Activated CD4-positive, alpha-beta T cell treated with anti-CD3 and anti-CD28 coated beads for 36 hours (primary cell): Measurements from ENCODE around the gene NAMPT. TPM values are rescaled to one million over a fixed set of nuclear protein-coding genes. Genes with fewer than 3 reads are reported as not detected.

Experiments used
- ATAC-seq: fragments of 200-7000 bp; cut with Tn5 transposase; one replicate; pipeline ENCODE4 v1.10.0; 2021; ENCODE audit warnings: mild to moderate bottlenecking, moderate library complexity
- CTCF ChIA-PET: fragments of 350-600 bp; sonication (Branson Sonifier 250); formaldehyde crosslinking; loops from one replicate; lab custom pipeline; 2021; ENCODE audit warnings: antibody characterized with exemption; lab: Charles Lee
- POLR2A ChIA-PET: fragments of 350-600 bp; sonication (Branson Sonifier 250); formaldehyde crosslinking; loops from one replicate; lab custom pipeline; 2021; ENCODE audit warnings: antibody characterized with exemption, inconsistent platforms; lab: Charles Lee
- DNase-seq: peaks from one replicate; pipeline ENCODE4 v3.0.0-alpha.2; 2020
- H3K27ac Mint-ChIP-seq: one replicate; pipeline ENCODE4 v1.8.0; 2021; ENCODE audit warnings: mixed read lengths
- H3K27me3 Mint-ChIP-seq: one replicate; pipeline ENCODE4 v1.8.0; 2021; ENCODE audit warnings: mixed read lengths
- H3K36me3 Mint-ChIP-seq: one replicate; pipeline ENCODE4 v1.8.0; 2021; ENCODE audit warnings: low read depth, mixed read lengths
- H3K4me1 Mint-ChIP-seq: one replicate; pipeline ENCODE4 v1.8.0; 2021; ENCODE audit warnings: mixed read lengths
- H3K4me3 Mint-ChIP-seq: one replicate; pipeline ENCODE4 v1.8.0; 2021; ENCODE audit warnings: mild to moderate bottlenecking, moderate library complexity, mixed read lengths
- H3K9me3 Mint-ChIP-seq: one replicate; pipeline ENCODE4 v1.8.0; 2021; ENCODE audit warnings: low read depth, mixed read lengths
- intact Hi-C, 2 experiments: fragments of 100-400 bp; cut with DNase I in 1 of 2; cut with micrococcal nuclease in 1 of 2; formaldehyde crosslinking; loops; one replicate each; pipeline versions ENCODE4 v1.14.2 to v1.15.1; 2022 to 2024; cut with DNase I, micrococcal nuclease
- total RNA-seq, 2 experiments: library from RNA; stranded (reverse); gene quantifications; one replicate each; pipeline ENCODE4 v1.2.3, GENCODE V29; 2021

The NAMPT gene
- total RNA-seq, 2 experiments from 2014 or later: 825 to 1,205 TPM

DNA sequence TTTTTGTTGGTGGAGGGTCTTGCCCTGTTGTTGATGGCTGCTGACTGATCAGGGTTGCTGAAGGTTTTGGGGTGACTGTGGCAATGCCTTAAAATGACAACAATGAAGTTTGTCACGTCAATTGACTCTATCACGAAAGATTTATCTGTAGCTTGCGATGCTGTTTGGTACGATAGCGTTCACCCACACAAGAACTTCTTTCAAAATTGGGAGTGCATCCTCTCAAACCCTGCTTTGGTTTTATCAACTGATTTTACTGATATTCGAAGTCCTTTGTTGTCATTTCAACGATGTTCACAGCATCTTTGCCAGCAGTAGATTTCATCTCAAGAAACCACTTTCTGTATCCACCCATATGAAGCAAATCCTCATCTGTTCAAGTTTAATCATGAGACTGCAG lies 26.0 kb downstream of the NAMPT start:
- ATAC-seq (no peak), DNase-seq (no peak)
- CTCF ChIA-PET: interaction anchor here (0.6 to 1.1 kb wide), 2 partner anchors 27 to 204 kb away, joined by 3 to 5 read pairs; no protein-coding TSS in a partner anchor
- POLR2A ChIA-PET: interaction anchor here (1.3 to 1.4 kb wide), 2 partner anchors 167 to 203 kb away, joined by 4 to 5 read pairs; no protein-coding TSS in a partner anchor
- Mint-ChIP-seq H3K9me3 (no peaks in the 10 kb centered on the region), H3K4me1 (peaks cover 85% of the 10 kb centered on the region), H3K4me3 (no peak overlapping the region), H3K36me3 (peaks cover 93% of the 10 kb centered on the region), H3K27ac (peak overlapping the region; percentile 42), H3K27me3 (no peaks in the 10 kb centered on the region)
- intact Hi-C loops: no loop called here

DNA sequence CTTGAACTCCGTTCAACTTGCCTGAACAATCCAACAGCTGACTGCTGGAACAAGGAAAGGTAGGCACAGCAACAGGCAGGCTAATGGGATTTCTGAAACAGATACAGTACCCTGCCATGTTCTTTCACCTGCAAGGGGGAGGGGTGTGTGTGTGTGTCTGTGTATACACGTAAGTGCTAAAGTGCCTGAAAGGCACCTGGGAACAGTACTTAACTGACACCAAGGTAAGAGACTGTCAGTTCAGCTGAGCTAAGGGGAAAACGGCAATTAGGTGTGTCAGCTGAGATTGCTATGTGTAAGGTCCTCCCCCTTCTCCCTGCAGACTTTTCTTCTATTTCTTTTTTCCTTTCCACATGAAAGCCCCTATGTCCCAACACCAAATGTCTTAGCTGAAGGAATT lies 27.0 kb downstream of the NAMPT start:
- DNase-seq: no peak
- peak; percentile 6 for ATAC-seq
- Mint-ChIP-seq H3K27ac (peak overlapping the region; percentile 57), H3K4me3 (peak overlapping the region; percentile 12), H3K4me1 (peaks cover 78% of the 10 kb centered on the region), H3K36me3 (peaks cover 93% of the 10 kb centered on the region), H3K9me3 (no peaks in the 10 kb centered on the region), H3K27me3 (no peaks in the 10 kb centered on the region)
- ChIA-PET POLR2A (interaction anchor here (0.5 to 2.1 kb wide), 5 partner anchors 27 to 1126 kb away, joined by 3 to 15 read pairs (median 4); partner anchors contain the start of gene NAMPT), CTCF (interaction anchor here (0.6 to 1.1 kb wide), 2 partner anchors 101 to 205 kb away, joined by 3 to 5 read pairs; no protein-coding TSS in a partner anchor)
- intact Hi-C loops: no loop called here

DNA sequence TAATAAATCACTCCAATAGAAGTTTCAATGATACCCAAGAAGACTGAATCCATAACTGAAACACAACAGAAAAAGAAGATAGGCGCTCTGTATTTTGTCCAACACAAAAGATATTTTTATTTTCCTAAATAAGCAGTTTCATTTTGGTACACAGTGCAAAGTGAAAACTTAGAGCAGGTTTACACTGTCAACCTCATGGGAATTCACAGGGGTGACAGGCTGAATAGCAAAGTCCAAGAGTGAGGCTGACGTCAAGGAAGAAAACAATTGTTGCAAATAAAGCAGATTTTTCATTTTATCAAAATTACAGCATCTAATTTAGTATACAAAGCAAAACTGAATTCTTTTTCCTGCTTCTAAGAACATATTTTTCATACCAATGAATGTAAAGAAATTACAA lies 28.6 kb downstream of the NAMPT start:
- intact Hi-C loops: no loop called here
- DNase-seq (no peak), ATAC-seq (no peak)
- Mint-ChIP-seq H3K27me3 (no peaks in the 10 kb centered on the region), H3K4me3 (no peak overlapping the region), H3K4me1 (peaks cover 68% of the 10 kb centered on the region), H3K36me3 (peaks cover 95% of the 10 kb centered on the region), H3K27ac (peak overlapping the region; percentile 89), H3K9me3 (no peaks in the 10 kb centered on the region)
- ChIA-PET POLR2A (interaction anchor here (2.1 kb wide), 1 partner anchor 29 kb away, joined by 15 read pairs; the partner anchor contains the start of gene NAMPT), CTCF (no interaction called here)

DNA sequence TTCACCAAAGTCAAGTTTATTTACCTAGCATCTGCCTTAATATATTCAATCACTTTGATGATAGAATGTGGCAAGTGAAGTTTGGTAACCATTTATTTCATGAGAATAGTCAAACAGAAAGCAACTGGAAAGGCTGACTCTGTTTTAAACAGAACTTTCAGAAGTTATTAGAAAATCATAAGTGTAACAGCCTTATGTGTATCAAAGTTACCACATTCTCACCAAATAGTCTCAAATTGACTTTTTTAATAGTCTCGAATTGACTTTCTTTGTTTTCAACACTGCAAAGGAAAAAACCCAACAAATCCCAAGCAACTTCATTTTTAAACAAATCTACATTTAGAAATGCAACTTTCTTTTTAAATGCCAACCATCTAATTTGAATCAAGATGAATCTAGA lies 29.5 kb downstream of the NAMPT start:
- H3K27me3 Mint-ChIP-seq: no peaks in the 10 kb centered on the region
- DNase-seq (no peak), ATAC-seq (peak; percentile 52)
- intact Hi-C loops: loop anchor here in 1 of 2 experiments (1.0 kb wide), 2 partner anchors 91 to 170 kb away; no protein-coding TSS in a partner anchor
- ChIA-PET POLR2A (interaction anchor here (1.4 kb wide), 1 partner anchor 29 kb away, joined by 4 read pairs; the partner anchor contains the start of gene NAMPT), CTCF (no interaction called here)
- no peaks in the 10 kb centered on the region for H3K9me3 Mint-ChIP-seq
- H3K36me3 Mint-ChIP-seq: peaks cover 92% of the 10 kb centered on the region
- peak overlapping the region; percentile 89 for H3K27ac Mint-ChIP-seq
- peaks cover 59% of the 10 kb centered on the region for H3K4me1 Mint-ChIP-seq
- no peak overlapping the region for H3K4me3 Mint-ChIP-seq

DNA sequence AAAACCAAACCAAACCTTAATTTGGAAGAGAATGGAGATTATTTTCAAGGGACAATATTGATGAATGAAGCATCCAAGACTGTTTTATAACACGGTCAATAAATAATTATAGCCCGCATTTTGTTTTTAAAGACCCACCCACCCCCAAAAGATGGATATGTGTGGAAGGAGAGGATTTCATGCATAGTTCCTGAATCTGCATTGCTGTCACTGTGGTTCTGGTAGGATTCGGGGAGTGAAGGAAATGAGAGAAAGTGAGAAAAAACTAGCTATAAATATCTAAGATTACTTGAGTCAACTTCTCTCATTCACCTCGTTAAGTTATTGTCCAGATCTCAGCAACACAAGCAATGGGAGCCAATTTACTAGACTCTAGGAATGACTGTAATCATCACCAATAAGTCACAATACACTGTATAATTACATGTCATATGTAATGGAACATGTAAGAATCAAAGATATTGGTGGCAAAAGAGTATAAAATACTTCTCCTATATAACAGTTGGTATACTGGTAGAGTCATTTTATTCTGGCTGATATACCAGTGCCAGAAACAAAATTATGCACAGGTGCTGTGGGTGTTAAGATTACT lies 30.2 kb downstream of the NAMPT start:
- Mint-ChIP-seq H3K27ac (peak overlapping the region; percentile 11), H3K27me3 (no peaks in the 10 kb centered on the region), H3K9me3 (no peaks in the 10 kb centered on the region), H3K4me1 (peaks cover 54% of the 10 kb centered on the region), H3K4me3 (no peak overlapping the region), H3K36me3 (peaks cover 86% of the 10 kb centered on the region)
- ChIA-PET POLR2A (interaction anchor here (0.7 to 1.4 kb wide), 2 partner anchors 23 to 30 kb away, joined by 3 to 4 read pairs; partner anchors contain the start of gene NAMPT), CTCF (interaction anchor here (1.0 to 1.1 kb wide), 2 partner anchors 208 to 231 kb away, joined by 3 read pairs; no protein-coding TSS in a partner anchor)
- peak; percentile 28 for ATAC-seq
- intact Hi-C loops: loop anchor here (1.0 kb wide), 3 partner anchors 92 to 226 kb away; no protein-coding TSS in a partner anchor
- no peak for DNase-seq

DNA sequence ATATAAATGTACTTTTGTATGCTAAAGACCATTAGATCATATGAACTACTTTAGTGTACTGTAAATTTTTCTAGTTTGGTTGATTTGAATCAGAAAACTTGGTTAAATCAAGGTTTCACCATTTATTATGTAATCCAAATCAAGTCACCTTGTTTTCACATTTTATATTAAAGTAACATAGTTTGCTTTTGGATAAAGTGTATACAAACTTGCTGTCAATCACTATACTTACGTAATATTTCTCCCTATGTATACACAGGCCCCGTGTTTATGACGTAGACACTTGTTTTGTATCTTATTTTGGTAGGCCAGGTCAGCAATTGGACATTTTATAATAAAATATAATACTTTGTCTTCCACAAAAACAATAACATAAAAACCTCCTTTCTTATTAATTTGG lies 32.2 kb downstream of the NAMPT start:
- intact Hi-C loops: no loop called here
- CTCF ChIA-PET: no interaction called here
- H3K9me3 Mint-ChIP-seq: peaks cover 4% of the 10 kb centered on the region
- no peak for DNase-seq
- H3K4me1 Mint-ChIP-seq: peaks cover 35% of the 10 kb centered on the region
- H3K36me3 Mint-ChIP-seq: peaks cover 82% of the 10 kb centered on the region
- H3K4me3 Mint-ChIP-seq: no peak overlapping the region
- H3K27me3 Mint-ChIP-seq: no peaks in the 10 kb centered on the region
- no peak overlapping the region for H3K27ac Mint-ChIP-seq
- POLR2A ChIA-PET: no interaction called here
- ATAC-seq: no peak

DNA sequence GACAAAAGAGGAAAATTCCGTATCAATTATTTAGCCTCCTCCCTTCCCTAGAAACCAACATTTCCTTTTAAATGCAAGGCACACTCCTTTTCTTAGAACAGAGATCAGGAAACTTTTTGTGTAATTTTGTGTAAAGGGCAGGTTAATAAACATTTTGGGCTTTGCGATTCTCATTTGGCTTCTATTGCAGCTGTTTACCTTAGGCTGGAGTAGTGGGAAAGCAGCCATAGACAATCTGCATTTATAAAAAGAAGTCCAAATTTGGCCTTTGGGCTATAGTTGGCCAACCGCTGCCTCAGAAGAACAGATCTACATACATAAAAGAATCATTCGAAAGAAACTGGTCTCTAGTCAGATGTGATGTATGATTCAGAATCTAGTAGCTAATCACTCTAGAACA lies 35.3 kb downstream of the NAMPT start:
- no peak for DNase-seq
- H3K4me3 Mint-ChIP-seq: no peak overlapping the region
- ATAC-seq: no peak
- ChIA-PET POLR2A (no interaction called here), CTCF (no interaction called here)
- H3K9me3 Mint-ChIP-seq: peaks cover 11% of the 10 kb centered on the region
- intact Hi-C loops: no loop called here
- H3K27ac Mint-ChIP-seq: no peak overlapping the region
- H3K27me3 Mint-ChIP-seq: no peaks in the 10 kb centered on the region
- H3K36me3 Mint-ChIP-seq: peaks cover 62% of the 10 kb centered on the region
- H3K4me1 Mint-ChIP-seq: peaks cover 9% of the 10 kb centered on the region

DNA sequence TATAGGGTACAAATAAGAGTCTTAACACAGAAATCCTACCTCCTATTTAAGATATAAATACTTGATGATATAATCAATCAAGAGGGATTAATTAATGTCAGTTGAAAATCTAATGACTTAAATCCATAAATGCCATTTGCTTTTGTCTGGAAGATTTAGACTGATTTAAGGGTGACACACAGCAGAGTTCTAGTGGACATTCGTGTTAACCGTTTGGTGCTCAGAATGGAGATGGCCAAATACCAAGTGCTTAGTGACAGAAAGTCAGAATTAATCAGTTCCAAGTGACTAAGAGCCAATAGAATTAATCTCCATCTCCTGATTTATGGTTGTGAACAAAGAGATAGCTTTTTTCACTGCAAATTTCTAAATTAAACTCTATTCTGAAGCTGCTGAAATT lies 36.2 kb downstream of the NAMPT start:
- DNase-seq: no peak
- intact Hi-C loops: no loop called here
- no peak for ATAC-seq
- Mint-ChIP-seq H3K9me3 (peaks cover 16% of the 10 kb centered on the region), H3K27ac (no peak overlapping the region), H3K4me1 (peaks cover 3% of the 10 kb centered on the region), H3K4me3 (no peak overlapping the region), H3K27me3 (no peaks in the 10 kb centered on the region), H3K36me3 (peaks cover 54% of the 10 kb centered on the region)
- CTCF ChIA-PET: no interaction called here
- POLR2A ChIA-PET: no interaction called here

DNA sequence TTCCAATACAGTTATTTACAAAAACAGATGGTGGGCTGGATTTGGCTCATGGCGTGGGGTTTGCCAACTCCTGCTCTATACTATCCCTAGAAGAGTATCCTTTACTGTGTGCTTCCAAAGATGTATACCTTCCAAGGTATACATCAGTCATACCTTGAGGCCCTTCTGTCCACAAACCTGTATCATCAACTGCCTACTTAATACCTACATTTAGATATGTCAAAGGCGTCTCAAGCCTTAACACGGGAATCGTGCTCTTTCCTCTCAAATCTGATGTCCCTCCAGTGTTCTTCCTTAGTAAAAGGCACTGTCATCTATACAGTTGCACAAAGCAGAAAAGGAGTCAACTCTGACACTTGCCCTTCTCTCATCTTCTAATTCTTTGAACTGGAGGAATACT lies 36.9 kb downstream of the NAMPT start:
- Mint-ChIP-seq H3K27ac (no peak overlapping the region), H3K4me1 (no peaks in the 10 kb centered on the region), H3K4me3 (no peak overlapping the region), H3K27me3 (no peaks in the 10 kb centered on the region), H3K36me3 (peaks cover 46% of the 10 kb centered on the region), H3K9me3 (peaks cover 16% of the 10 kb centered on the region)
- DNase-seq: no peak
- CTCF ChIA-PET: interaction anchor here (1.0 kb wide), 1 partner anchor 22 kb away, joined by 3 read pairs; no protein-coding TSS in a partner anchor
- POLR2A ChIA-PET: interaction anchor here (0.9 kb wide), 1 partner anchor 30 kb away, joined by 3 read pairs; no protein-coding TSS in a partner anchor
- peak; percentile 36 for ATAC-seq
- intact Hi-C loops: no loop called here

DNA sequence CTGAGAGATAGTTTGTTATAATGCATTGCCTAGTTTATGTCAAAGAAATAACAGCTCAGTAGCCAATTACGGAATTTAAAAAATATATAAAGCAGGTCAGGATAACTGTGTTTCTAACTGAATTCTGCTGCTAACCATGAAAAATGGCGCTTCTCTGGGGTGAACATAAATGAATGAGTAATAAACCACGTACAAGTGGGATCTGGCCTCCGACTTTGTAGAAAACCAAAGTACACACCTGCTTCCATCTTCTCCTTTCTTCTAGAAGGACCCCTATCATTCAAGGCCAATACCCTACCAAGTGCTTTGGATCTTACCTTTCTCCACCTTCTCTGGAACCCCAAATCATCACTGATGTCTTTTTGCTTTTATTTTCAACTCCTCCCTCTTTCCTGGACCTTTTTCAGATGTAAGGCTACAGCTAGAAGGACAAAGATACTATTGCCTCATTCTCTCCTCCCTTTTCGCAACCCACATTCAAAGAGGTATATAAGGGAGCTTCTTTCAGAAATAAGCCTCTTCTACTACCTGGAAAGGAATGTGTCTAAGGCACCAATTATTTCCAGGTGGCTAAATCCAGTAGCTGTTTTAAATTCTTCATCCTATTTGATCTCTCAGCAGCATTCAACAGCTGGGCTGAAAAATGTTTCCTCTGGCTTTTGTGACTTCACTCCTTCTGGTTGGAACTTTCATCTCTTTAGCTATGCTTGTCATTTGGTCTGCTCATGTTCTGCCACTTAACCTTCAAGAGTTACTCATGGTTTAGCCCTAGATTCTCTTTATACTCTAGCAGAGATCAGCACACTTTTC lies 37.7 kb downstream of the NAMPT start:
- ChIA-PET POLR2A (interaction anchor here (0.9 kb wide), 1 partner anchor 31 kb away, joined by 3 read pairs; no protein-coding TSS in a partner anchor), CTCF (interaction anchor here (0.7 to 1.0 kb wide), 2 partner anchors 22 to 34 kb away, joined by 3 read pairs; no protein-coding TSS in a partner anchor)
- no peaks in the 10 kb centered on the region for H3K4me1 Mint-ChIP-seq
- peaks cover 16% of the 10 kb centered on the region for H3K9me3 Mint-ChIP-seq
- DNase-seq (no peak), ATAC-seq (peak; percentile 57)
- H3K27me3 Mint-ChIP-seq: no peaks in the 10 kb centered on the region
- no peak overlapping the region for H3K4me3 Mint-ChIP-seq
- intact Hi-C loops: no loop called here
- peak overlapping the region; percentile 20 for H3K27ac Mint-ChIP-seq
- H3K36me3 Mint-ChIP-seq: peaks cover 40% of the 10 kb centered on the region

DNA sequence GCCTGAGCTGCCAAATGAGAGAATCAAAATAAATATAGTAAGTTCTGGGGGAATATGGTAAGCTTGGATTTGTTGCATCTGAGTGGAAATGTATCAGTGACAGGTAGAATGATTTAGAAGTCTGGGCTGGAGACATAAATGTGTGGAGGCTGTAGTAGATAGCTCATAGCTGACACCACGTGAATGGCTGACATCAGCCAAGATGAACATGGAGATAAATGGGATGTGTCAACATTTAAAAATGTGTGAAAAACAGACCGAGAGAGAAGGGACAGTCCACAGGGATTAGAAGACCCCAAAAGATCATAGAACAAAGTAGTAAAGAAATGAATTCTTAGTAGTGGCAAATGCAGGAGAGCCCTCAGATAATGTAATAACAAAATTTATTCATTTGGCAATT lies 40.9 kb downstream of the NAMPT start:
- POLR2A ChIA-PET: no interaction called here
- H3K4me1 Mint-ChIP-seq: no peaks in the 10 kb centered on the region

More for the DNA sequence above, 40.9 kb downstream of the NAMPT start:
- no peak for ATAC-seq
- DNase-seq: no peak
- H3K36me3 Mint-ChIP-seq: peaks cover 20% of the 10 kb centered on the region
- H3K9me3 Mint-ChIP-seq: peaks cover 16% of the 10 kb centered on the region
- CTCF ChIA-PET: no interaction called here
- H3K4me3 Mint-ChIP-seq: no peak overlapping the region
- intact Hi-C loops: no loop called here
- H3K27me3 Mint-ChIP-seq: no peaks in the 10 kb centered on the region
- no peak overlapping the region for H3K27ac Mint-ChIP-seq
